ENCODE data around the gene RFTN1. TPM values are rescaled to one million over a fixed set of nuclear protein-coding genes. Genes with fewer than 3 reads are reported as not detected.

Gene RFTN1
- polyA plus RNA-seq, 2 of the 4 experiments (the other 2 are of a cell fraction), result 1.8 to 3.7 TPM

- Histone ChIP-seq H3K4me3 (no peak overlapping the region), H3K4me1 (peaks cover 11% of the 10 kb centered on the region; the same call in 1 of the 3 replicates), H3K9me3 (no peaks in the 10 kb centered on the region), H3K27ac (no peak overlapping the region), H3K4me2 (no peak overlapping the region)
- TF ChIP-seq, protein P1, sequence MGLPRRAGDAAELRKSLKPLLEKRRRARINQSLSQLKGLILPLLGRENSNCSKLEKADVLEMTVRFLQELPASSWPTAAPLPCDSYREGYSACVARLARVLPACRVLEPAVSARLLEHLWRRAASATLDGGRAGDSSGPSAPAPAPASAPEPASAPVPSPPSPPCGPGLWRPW (IDR thresholded peaks at IDR 0.05), result no peak
- TF ChIP-seq FOSB (CRISPR knock-in tag; IDR thresholded peaks at IDR 0.05) (no peak), CHD4 (IDR thresholded peaks at IDR 0.05; ENCODE audit: borderline replicate concordance) (no peak), HEYL (CRISPR knock-in tag; IDR thresholded peaks at IDR 0.05) (no peak)
- POLR2A ChIA-PET, result no interaction called here
- 45% methylated on average over 2 of the region's 2 CpGs for whole genome bisulfite sequencing (ENCODE audit: missing lambda C conversion rate)
- no peak for FAIRE-seq
- no peak for ATAC-seq
- DNase-seq (ENCODE audit: low read depth in 1 of 2, low spot score in 1 of 2), result no peak
- CTCF ChIA-PET, result interaction anchor here (2.3 kb wide), 1 partner anchor 118 kb away, joined by 9 read pairs; no protein-coding TSS in a partner anchor
Measured at GRCh38 chr3:16398648-16399047, 114.9 kb downstream of the RFTN1 start.

DNA sequence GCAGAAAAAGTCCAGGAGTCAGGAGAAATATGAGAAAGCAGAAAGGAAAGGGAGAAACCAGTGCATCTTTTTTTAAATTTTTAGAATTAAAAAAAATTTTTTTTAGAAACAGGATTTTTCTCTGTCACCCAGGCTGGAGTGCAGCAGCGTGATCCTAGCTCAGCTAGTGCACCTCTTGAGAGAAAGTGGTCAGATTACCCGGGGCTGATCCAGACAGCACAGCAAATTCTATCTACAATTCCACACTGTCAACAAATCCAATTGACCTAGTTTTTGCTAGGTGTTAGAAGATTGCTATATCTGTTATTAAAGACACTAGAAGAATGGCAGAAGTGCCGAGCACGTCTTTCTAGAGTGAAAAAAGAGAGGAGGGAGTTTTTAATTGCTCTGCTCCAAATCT, 117.3 kb downstream of the RFTN1 start:
- DNase-seq (ENCODE audit: low read depth in 1 of 2, low spot score in 1 of 2) (no peak), ATAC-seq (no peak), FAIRE-seq (no peak)
- POLR2A ChIA-PET, result no interaction called here
- no peak for TF ChIP-seq MAX (IDR thresholded peaks at IDR 0.05)
- TF ChIP-seq, protein P2, sequence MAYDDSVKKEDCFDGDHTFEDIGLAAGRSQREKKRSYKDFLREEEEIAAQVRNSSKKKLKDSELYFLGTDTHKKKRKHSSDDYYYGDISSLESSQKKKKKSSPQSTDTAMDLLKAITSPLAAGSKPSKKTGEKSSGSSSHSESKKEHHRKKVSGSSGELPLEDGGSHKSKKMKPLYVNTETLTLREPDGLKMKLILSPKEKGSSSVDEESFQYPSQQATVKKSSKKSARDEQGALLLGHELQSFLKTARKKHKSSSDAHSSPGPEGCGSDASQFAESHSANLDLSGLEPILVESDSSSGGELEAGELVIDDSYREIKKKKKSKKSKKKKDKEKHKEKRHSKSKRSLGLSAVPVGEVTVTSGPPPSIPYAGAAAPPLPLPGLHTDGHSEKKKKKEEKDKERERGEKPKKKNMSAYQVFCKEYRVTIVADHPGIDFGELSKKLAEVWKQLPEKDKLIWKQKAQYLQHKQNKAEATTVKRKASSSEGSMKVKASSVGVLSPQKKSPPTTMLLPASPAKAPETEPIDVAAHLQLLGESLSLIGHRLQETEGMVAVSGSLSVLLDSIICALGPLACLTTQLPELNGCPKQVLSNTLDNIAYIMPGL (CRISPR knock-in tag; IDR thresholded peaks at IDR 0.05; ENCODE audit: borderline replicate concordance), result no peak
- no peak for TF ChIP-seq ZFP36 (IDR thresholded peaks at IDR 0.05; ENCODE audit: borderline replicate concordance, partially characterized antibody)
- no peak for TF ChIP-seq CBX2 (IDR thresholded peaks at IDR 0.05; ENCODE audit: borderline replicate concordance, low read depth)
- TF ChIP-seq, protein P3, sequence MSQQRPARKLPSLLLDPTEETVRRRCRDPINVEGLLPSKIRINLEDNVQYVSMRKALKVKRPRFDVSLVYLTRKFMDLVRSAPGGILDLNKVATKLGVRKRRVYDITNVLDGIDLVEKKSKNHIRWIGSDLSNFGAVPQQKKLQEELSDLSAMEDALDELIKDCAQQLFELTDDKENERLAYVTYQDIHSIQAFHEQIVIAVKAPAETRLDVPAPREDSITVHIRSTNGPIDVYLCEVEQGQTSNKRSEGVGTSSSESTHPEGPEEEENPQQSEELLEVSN (IDR thresholded peaks at IDR 0.05; ENCODE audit: borderline replicate concordance, low read depth), result no peak
- TF ChIP-seq CHD4 (IDR thresholded peaks at IDR 0.05; ENCODE audit: borderline replicate concordance), result no peak
- no peak for TF ChIP-seq EHMT2 (IDR thresholded peaks at IDR 0.05; ENCODE audit: low read depth)
- TF ChIP-seq, protein P1 (IDR thresholded peaks at IDR 0.05), result no peak
- TF ChIP-seq SREBF2 (IDR thresholded peaks at IDR 0.05), result no peak
- no peak for TF ChIP-seq MYC (IDR thresholded peaks at IDR 0.05; ENCODE audit: borderline replicate concordance, low read length)
- no peak for TF ChIP-seq ZC3H11A (IDR thresholded peaks at IDR 0.05)
- no peak for TF ChIP-seq ZNF302 (CRISPR knock-in tag; IDR thresholded peaks at IDR 0.05)
- Histone ChIP-seq H3K4me1 (0 out of 3 replicates have a peak, but pooled peaks cover 8% of the 10 kb centered on the region), H3K4me3 (no peak overlapping the region), H3K27ac (no peak overlapping the region), H3K4me2 (no peak overlapping the region), H3K9me3 (no peaks in the 10 kb centered on the region)
- CTCF ChIA-PET, result no interaction called here
- WGBS (ENCODE audit: missing lambda C conversion rate), result 82% methylated on average over 4 of the region's 4 CpGs

DNA sequence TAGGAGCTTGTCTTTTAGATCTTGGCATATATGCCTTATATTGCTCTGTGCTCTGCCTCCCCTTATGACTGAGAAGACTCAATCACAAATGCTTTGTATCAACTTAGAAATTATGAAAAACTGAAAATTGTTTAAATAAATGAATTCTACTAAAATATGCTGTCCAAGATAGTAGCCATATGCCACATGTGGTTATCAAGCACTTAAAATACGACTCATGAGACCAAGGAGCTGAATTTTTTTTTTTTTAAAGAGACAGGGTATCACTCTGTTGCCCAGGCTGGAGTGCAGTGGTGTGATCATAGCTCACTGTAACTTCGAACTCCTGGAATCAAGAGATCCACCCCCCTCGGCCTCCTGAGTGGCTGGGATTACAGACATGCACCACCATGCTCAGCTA, 118.3 kb downstream of the RFTN1 start:
- H3K9me3 ChIP-seq, result no peaks in the 10 kb centered on the region
- TF ChIP-seq, protein P4, sequence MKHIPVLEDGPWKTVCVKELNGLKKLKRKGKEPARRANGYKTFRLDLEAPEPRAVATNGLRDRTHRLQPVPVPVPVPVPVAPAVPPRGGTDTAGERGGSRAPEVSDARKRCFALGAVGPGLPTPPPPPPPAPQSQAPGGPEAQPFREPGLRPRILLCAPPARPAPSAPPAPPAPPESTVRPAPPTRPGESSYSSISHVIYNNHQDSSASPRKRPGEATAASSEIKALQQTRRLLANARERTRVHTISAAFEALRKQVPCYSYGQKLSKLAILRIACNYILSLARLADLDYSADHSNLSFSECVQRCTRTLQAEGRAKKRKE (CRISPR knock-in tag; IDR thresholded peaks at IDR 0.05; ENCODE audit: low read depth), result no peak
- no peak for TF ChIP-seq FOSB (CRISPR knock-in tag; IDR thresholded peaks at IDR 0.05)
- TF ChIP-seq MAX (IDR thresholded peaks at IDR 0.05), result no peak
- TF ChIP-seq HOXB5 (CRISPR knock-in tag; IDR thresholded peaks at IDR 0.05), result no peak
- TF ChIP-seq CHD4 (IDR thresholded peaks at IDR 0.05; ENCODE audit: borderline replicate concordance), result no peak
- TF ChIP-seq PHF8 (IDR thresholded peaks at IDR 0.05; ENCODE audit: borderline replicate concordance, low read depth), result no peak
- no peak for TF ChIP-seq RNF2 (IDR thresholded peaks at IDR 0.05; ENCODE audit: borderline replicate concordance, low read depth)
- no peak for TF ChIP-seq RCOR1 (IDR thresholded peaks at IDR 0.05; ENCODE audit: low read depth, low read length)
- TF ChIP-seq BCL3 (IDR thresholded peaks at IDR 0.05), result no peak
- TF ChIP-seq CEBPB (IDR thresholded peaks at IDR 0.05), result no peak
- ATAC-seq (no peak), DNase-seq (ENCODE audit: low read depth in 1 of 2, low spot score in 1 of 2) (no peak), FAIRE-seq (no peak)
- 19% methylated on average over 3 of the region's 3 CpGs for WGBS (ENCODE audit: missing lambda C conversion rate)
- ChIA-PET CTCF (interaction anchor here (0.6 to 1.3 kb wide), 2 partner anchors 16 to 70 kb away, joined by 3 to 4 read pairs; no protein-coding TSS in a partner anchor), POLR2A (no interaction called here)
- H3K4me1 ChIP-seq, result 0 out of 3 replicates have a peak, but pooled peaks cover 8% of the 10 kb centered on the region
- no peak overlapping the region for H3K4me2 ChIP-seq
- H3K4me3 ChIP-seq, result no peak overlapping the region
- H3K27ac ChIP-seq, result no peak overlapping the region
